OCI-LY1 (cell line): ENCODE measurements around the gene MAD1L1.
A peak's percentile ranks its signal among the peaks of the same experiment; 100 is the strongest.

Experiments
- H2AFZ ChIP-seq: fragments of 200-600 bp; sonication (generic), shearing (Covaris generic); 2 replicates; pipeline ENCODE4 v1.6.0; 2014; ENCODE audit warnings: antibody characterized with exemption, mild to moderate bottlenecking, low read length
- H3F3A ChIP-seq: fragments of 200-600 bp; sonication (generic), shearing (Covaris generic); 2 replicates; pipeline ENCODE4 v1.6.0; 2014; ENCODE audit warnings: mild to moderate bottlenecking, antibody characterized with exemption, low read length, moderate library complexity; ENCODE audit not compliant: insufficient read depth
- H3K27ac ChIP-seq: fragments of 200-600 bp; sonication (generic); 2 replicates; pipeline ENCODE4 v1.5.1; 2014; ENCODE audit warnings: low read length, mixed run types, mild to moderate bottlenecking, low read depth; ENCODE audit not compliant: poor library complexity, severe bottlenecking
- H3K27me3 ChIP-seq: fragments of 200-600 bp; sonication (generic); 2 replicates; pipeline ENCODE4 v1.6.0; 2014; ENCODE audit warnings: antibody characterized with exemption, mild to moderate bottlenecking, low read length, moderate library complexity; ENCODE audit not compliant: insufficient read depth
- H3K36me3 ChIP-seq: fragments of 200-600 bp; sonication (generic); 2 replicates; pipeline ENCODE4 v1.6.1; 2014; ENCODE audit warnings: mild to moderate bottlenecking, antibody characterized with exemption, low read length, moderate library complexity, mixed read lengths; ENCODE audit not compliant: insufficient read depth
- H3K4me1 ChIP-seq: fragments of 200-600 bp; sonication (generic); 2 replicates; pipeline ENCODE4 v1.5.1; 2014; ENCODE audit warnings: mild to moderate bottlenecking, low read length, moderate library complexity; ENCODE audit not compliant: insufficient read depth, severe bottlenecking
- H3K4me2 ChIP-seq: fragments of 200-600 bp; sonication (generic), shearing (Covaris generic); 2 replicates; pipeline ENCODE4 v1.6.1; 2014; ENCODE audit warnings: low read length
- H3K4me3 ChIP-seq: fragments of 200-600 bp; sonication (generic); 2 replicates; pipeline ENCODE4 v1.5.1; 2014; ENCODE audit warnings: low read length, low read depth, mild to moderate bottlenecking, mixed read lengths; ENCODE audit not compliant: poor library complexity, severe bottlenecking
- H3K79me2 ChIP-seq: fragments of 200-600 bp; shearing (Covaris generic); 2 replicates; pipeline ENCODE4 v1.6.1; 2016; ENCODE audit warnings: mixed run types, low read length, mixed read lengths; ENCODE audit not compliant: insufficient read depth
- H3K9ac ChIP-seq: fragments of 200-600 bp; sonication (generic), shearing (Covaris generic); 2 replicates; pipeline ENCODE4 v1.6.1; 2014; ENCODE audit warnings: mild to moderate bottlenecking, low read length, mixed read lengths
- H3K9me2 ChIP-seq: fragments of 200-600 bp; sonication (generic), shearing (Covaris generic); 2 replicates; pipeline ENCODE4 v1.6.1; 2014; ENCODE audit warnings: low read depth, mild to moderate bottlenecking, low read length, mixed read lengths
- H3K9me3 ChIP-seq: fragments of 200-600 bp; shearing (Covaris generic); 2 replicates; pipeline ENCODE4 v1.6.1; 2014; ENCODE audit warnings: low read length, mixed read lengths
- H4K20me1 ChIP-seq: fragments of 200-600 bp; sonication (generic), shearing (Covaris generic); 2 replicates; pipeline ENCODE4 v1.6.0; 2016; ENCODE audit warnings: mild to moderate bottlenecking, low read length; ENCODE audit not compliant: insufficient read depth
- EZH2 ChIP-seq: fragments of 200-600 bp; sonication (generic), shearing (Covaris generic); IDR thresholded peaks from 2 replicates; pipeline ENCODE4 v1.8.0; 2017; ENCODE audit warnings: borderline replicate concordance, mixed run types, mild to moderate bottlenecking, antibody characterized with exemption, low read length, moderate library complexity, mixed read lengths
- TF ChIP-seq, protein P1 (sequence below): fragments of 200-600 bp; sonication (generic), shearing (Covaris generic); IDR thresholded peaks from 2 replicates; pipeline ENCODE4 v1.5.1; 2017; ENCODE audit warnings: mild to moderate bottlenecking, antibody characterized with exemption, low read length, moderate library complexity, mixed read lengths

Gene MAD1L1

DNA sequence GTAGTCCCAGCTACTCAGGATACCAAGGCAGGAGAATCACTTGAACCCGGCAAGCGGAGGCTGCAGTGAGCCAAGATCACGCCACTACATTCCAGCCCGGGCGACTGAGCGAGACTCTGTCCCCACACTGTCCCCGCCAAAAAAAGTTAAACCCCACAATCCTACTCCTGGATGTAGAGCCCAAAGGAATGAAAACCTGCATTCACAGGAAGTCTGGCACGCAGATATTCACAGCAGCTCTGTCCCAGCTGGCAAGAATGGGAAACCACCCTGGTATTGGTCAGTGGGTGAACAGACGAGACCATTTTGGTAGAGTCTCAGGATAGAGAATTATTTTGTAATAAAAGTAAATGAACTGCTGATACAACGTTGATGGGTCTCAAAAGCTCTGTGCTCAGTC is 225.2 kb downstream of the MAD1L1 start:
- Histone ChIP-seq H3K9ac (no peak overlapping the region), H3K36me3 (peaks cover 22% of the 10 kb centered on the region), H3K9me2 (no peaks in the 10 kb centered on the region), H3F3A (no peaks in the 10 kb centered on the region), H3K27ac (peak overlapping the region; percentile 37), H3K9me3 (no peaks in the 10 kb centered on the region), H3K4me2 (no peak overlapping the region), H4K20me1 (no peaks in the 10 kb centered on the region), H3K4me3 (no peak overlapping the region), H2AFZ (no peak overlapping the region), H3K27me3 (no peaks in the 10 kb centered on the region), H3K79me2 (no peaks in the 10 kb centered on the region), H3K4me1 (peaks cover 39% of the 10 kb centered on the region)
- TF ChIP-seq EZH2, result no peak
- TF ChIP-seq, protein P1, sequence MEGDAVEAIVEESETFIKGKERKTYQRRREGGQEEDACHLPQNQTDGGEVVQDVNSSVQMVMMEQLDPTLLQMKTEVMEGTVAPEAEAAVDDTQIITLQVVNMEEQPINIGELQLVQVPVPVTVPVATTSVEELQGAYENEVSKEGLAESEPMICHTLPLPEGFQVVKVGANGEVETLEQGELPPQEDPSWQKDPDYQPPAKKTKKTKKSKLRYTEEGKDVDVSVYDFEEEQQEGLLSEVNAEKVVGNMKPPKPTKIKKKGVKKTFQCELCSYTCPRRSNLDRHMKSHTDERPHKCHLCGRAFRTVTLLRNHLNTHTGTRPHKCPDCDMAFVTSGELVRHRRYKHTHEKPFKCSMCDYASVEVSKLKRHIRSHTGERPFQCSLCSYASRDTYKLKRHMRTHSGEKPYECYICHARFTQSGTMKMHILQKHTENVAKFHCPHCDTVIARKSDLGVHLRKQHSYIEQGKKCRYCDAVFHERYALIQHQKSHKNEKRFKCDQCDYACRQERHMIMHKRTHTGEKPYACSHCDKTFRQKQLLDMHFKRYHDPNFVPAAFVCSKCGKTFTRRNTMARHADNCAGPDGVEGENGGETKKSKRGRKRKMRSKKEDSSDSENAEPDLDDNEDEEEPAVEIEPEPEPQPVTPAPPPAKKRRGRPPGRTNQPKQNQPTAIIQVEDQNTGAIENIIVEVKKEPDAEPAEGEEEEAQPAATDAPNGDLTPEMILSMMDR, result no peak

DNA sequence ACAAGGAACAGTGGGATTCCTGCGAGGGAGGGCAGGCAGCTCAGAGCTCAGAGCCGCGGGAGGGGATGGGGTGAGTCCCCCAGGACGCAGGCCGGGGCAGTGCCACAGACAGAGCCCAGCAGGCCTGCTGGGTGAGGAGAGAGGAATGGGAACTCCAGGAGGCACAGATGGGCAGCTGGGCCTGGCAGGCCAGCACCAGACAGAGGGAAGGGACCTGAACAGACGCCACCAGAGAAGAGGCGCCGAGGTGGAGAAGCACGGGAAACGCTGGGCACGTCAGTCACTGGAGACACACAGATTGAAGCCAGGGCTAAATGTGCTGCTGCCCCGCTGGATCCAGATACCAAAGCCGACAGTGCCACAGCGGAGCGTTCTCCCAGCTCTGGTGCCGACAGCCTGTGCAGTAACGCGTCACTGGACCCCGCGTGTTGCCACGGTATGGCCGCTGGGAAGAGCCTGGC is 225.8 kb downstream of the MAD1L1 start:
- H3K4me3 ChIP-seq, result no peak overlapping the region
- no peak overlapping the region for H2AFZ ChIP-seq
- no peaks in the 10 kb centered on the region for H3K27me3 ChIP-seq
- no peaks in the 10 kb centered on the region for H3K79me2 ChIP-seq
- H3F3A ChIP-seq, result no peaks in the 10 kb centered on the region
- H3K27ac ChIP-seq, result no peak overlapping the region
- peaks cover 16% of the 10 kb centered on the region; the same call in 1 of the 2 replicates for H3K36me3 ChIP-seq
- H3K4me2 ChIP-seq, result no peak overlapping the region
- H3K9ac ChIP-seq, result no peak overlapping the region
- no peaks in the 10 kb centered on the region for H3K9me2 ChIP-seq
- TF ChIP-seq, protein P1, result no peak
- no peak for TF ChIP-seq EZH2
- no peaks in the 10 kb centered on the region for H3K9me3 ChIP-seq
- no peaks in the 10 kb centered on the region for H4K20me1 ChIP-seq
- H3K4me1 ChIP-seq, result peaks cover 39% of the 10 kb centered on the region

DNA sequence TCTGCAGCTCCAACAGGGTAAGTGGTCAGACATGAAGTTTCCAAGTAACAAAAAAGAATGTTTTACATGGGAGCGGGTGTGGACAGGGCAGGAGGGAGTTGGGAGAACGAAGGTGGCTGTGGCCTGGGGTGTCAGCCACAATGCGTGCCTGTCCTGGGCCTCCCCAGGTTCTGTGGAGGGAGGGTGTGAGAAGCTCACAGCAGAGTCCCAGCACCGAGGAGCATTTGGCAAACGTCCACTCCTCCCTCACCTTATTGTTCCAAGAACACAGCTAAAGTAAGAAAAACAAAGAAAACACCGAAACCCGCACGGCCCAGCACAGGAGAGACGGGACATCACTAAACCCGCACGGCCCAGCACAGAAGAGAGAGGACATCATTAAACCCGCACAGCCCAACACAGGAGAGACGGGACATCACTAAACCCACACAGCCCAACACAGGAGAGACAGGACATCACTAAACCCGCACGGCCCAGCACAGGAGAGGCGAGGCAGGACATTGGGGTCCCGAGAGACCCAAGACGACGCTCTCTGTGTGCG is 226.4 kb downstream of the MAD1L1 start:
- no peaks in the 10 kb centered on the region for H4K20me1 ChIP-seq
- H3K27me3 ChIP-seq, result no peaks in the 10 kb centered on the region
- TF ChIP-seq, protein P1, result no peak
- no peak for TF ChIP-seq EZH2
- no peak overlapping the region for H3K9ac ChIP-seq
- H3K4me3 ChIP-seq, result no peak overlapping the region
- H3K9me2 ChIP-seq, result no peaks in the 10 kb centered on the region
- no peaks in the 10 kb centered on the region for H3K79me2 ChIP-seq
- H3K4me2 ChIP-seq, result no peak overlapping the region
- H2AFZ ChIP-seq, result no peak overlapping the region
- H3F3A ChIP-seq, result no peaks in the 10 kb centered on the region
- peak overlapping the region; percentile 53 for H3K27ac ChIP-seq
- H3K4me1 ChIP-seq, result peaks cover 39% of the 10 kb centered on the region
- H3K9me3 ChIP-seq, result no peaks in the 10 kb centered on the region
- H3K36me3 ChIP-seq, result peaks cover 14% of the 10 kb centered on the region; the same call in 1 of the 2 replicates
